Nephron progenitor cell (in vitro differentiated cells): ENCODE measurements around the gene GNG4.

Experiments
- DNase-seq: peaks from one replicate; pipeline ENCODE4 v3.0.0; 2021
- H3K27ac Mint-ChIP-seq: 2 replicates; pipeline ENCODE4 v1.8.0; 2021; ENCODE audit warnings: mild to moderate bottlenecking, moderate library complexity, mixed read lengths
- H3K27me3 Mint-ChIP-seq: 2 replicates; pipeline ENCODE4 v1.8.0; 2021; ENCODE audit warnings: mild to moderate bottlenecking, low read depth, mixed read lengths; ENCODE audit not compliant: poor library complexity
- H3K36me3 Mint-ChIP-seq: 2 replicates; pipeline ENCODE4 v1.8.0; 2021; ENCODE audit warnings: low read depth, mixed read lengths
- H3K4me1 Mint-ChIP-seq: 2 replicates; pipeline ENCODE4 v1.8.0; 2021; ENCODE audit warnings: mixed read lengths
- H3K4me3 Mint-ChIP-seq: 2 replicates; pipeline ENCODE4 v1.8.0; 2021; ENCODE audit warnings: mild to moderate bottlenecking, moderate library complexity, mixed read lengths
- H3K9me3 Mint-ChIP-seq: 2 replicates; pipeline ENCODE4 v1.8.0; 2021; ENCODE audit warnings: mild to moderate bottlenecking, moderate library complexity, mixed read lengths
- CTCF ChIP-seq: fragments of 200-600 bp; sonication (generic); IDR thresholded peaks from 2 replicates; pipeline ENCODE4 v1.5.0; 2021; ENCODE audit warnings: antibody characterized with exemption

Gene GNG4

DNA sequence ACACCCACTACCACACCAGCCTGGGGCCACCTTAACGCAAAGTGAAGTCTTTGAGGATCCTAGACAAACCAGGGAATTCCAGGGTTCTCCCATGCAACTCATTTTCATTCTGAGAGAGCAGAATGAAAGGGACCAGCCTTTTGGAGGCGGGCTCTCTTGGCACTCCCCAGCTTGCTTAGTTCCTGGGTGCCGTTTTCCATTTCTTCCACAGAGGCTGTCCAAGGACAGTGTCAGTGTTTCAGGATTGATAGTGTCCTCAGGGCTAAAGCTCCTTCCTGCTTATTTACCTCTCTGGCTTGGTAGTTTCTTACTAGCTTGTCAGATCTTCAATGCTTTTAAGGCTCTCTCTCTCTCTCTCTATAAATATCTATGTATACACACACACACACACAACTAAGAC lies 30.1 kb upstream of the GNG4 start:
- DNase-seq: no peak
- Mint-ChIP-seq H3K36me3 (peaks cover 16% of the 10 kb centered on the region), H3K4me3 (no peak overlapping the region), H3K27ac (no peak overlapping the region), H3K27me3 (no peaks in the 10 kb centered on the region), H3K9me3 (peaks cover 16% of the 10 kb centered on the region), H3K4me1 (peaks cover 40% of the 10 kb centered on the region)
- no peak for TF ChIP-seq CTCF

DNA sequence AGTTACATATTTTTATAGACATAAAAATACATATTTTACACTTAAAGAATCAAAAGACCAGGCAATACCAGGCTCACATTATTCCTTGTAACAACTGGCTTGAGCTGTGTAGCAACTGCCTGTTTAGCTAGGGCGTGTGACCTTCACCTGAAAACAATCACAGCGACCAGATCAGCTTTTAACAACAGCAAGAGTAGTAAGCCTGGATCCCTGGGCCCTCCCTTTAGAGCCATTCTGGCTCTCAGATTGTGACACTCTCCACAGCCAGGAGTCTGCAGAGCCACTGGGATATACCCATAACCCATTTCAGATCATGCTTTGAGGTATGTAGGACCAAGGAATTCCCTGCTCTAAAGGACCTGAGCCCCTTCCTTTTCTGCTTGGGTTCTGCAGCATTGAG lies 29.4 kb upstream of the GNG4 start:
- no peaks in the 10 kb centered on the region for H3K27me3 Mint-ChIP-seq
- peaks cover 18% of the 10 kb centered on the region for H3K9me3 Mint-ChIP-seq
- H3K27ac Mint-ChIP-seq: no peak overlapping the region
- no peak for DNase-seq
- H3K36me3 Mint-ChIP-seq: peaks cover 17% of the 10 kb centered on the region
- H3K4me1 Mint-ChIP-seq: peaks cover 37% of the 10 kb centered on the region
- no peak for TF ChIP-seq CTCF
- no peak overlapping the region for H3K4me3 Mint-ChIP-seq

DNA sequence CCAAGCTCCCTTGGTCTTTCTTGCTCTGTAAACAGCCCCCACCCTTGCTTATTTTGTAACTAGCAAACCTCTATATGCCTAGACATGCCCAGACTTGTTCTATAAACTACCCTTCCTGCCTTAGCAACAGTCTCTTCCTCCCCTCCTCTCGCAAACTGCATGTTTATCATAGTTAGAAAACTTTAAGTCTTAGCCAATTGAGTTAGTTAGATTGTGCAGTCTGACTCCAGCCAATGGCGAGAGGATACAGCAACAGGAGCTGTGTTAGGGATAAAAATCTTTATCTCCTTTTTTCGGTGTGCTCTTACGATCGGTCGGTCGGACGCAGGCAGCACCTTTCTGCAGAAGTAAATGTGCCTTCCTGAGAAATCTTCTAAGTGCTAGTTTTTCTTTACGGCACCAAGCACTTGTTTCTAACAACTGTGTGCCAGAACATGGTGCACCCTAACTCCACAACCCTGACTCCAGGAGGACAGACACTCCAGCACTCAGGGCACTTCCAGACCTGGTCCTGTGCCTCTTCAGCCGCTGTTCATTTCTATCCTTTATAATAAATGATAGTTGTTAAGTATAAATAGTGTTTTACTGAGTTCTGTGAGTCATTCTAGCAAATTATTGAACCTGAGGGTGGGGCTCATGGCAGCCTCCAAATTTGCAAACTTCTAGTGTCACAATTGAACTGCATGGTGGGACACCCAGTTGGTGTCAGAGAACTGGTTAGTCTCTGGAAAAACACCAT lies 25.7 kb upstream of the GNG4 start:
- peaks cover 7% of the 10 kb centered on the region for H3K27me3 Mint-ChIP-seq
- no peak overlapping the region for H3K4me3 Mint-ChIP-seq
- H3K36me3 Mint-ChIP-seq: peaks cover 20% of the 10 kb centered on the region
- TF ChIP-seq CTCF: no peak
- peak overlapping the region; percentile 96 for H3K27ac Mint-ChIP-seq
- peaks cover 46% of the 10 kb centered on the region for H3K9me3 Mint-ChIP-seq
- peaks cover 23% of the 10 kb centered on the region for H3K4me1 Mint-ChIP-seq
- no peak for DNase-seq

GRCh38 chr1:235673981-235674380 lies 24.4 kb upstream of the GNG4 start:
- DNase-seq: no peak
- Mint-ChIP-seq H3K9me3 (peaks cover 54% of the 10 kb centered on the region), H3K36me3 (peaks cover 28% of the 10 kb centered on the region), H3K4me1 (peaks cover 15% of the 10 kb centered on the region), H3K4me3 (no peak overlapping the region), H3K27me3 (peaks cover 7% of the 10 kb centered on the region), H3K27ac (no peak overlapping the region)
- TF ChIP-seq CTCF: no peak

DNA sequence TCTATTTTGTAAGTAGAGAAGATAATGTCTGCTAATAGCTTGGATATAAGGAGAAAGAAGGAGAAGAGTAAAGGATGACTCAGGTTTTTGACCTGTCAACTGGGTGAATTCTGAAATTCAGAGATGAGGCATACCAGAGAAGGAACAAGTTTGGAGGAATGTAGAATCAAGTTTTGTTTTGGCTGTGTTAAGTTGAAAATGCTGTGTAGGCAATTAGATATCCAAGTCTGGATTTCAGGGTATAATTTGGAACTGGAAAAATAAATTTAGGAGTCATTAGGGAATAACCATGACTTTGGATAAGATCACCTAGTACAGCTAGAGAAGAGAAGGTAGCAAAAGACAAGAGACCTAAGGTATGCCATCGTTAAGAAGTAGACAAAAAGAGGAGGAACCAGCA lies 22.4 kb upstream of the GNG4 start:
- Mint-ChIP-seq H3K27me3 (peaks cover 7% of the 10 kb centered on the region), H3K27ac (no peak overlapping the region), H3K4me3 (no peak overlapping the region), H3K9me3 (peaks cover 58% of the 10 kb centered on the region), H3K36me3 (peaks cover 32% of the 10 kb centered on the region), H3K4me1 (peaks cover 13% of the 10 kb centered on the region)
- DNase-seq: no peak
- TF ChIP-seq CTCF: no peak

DNA sequence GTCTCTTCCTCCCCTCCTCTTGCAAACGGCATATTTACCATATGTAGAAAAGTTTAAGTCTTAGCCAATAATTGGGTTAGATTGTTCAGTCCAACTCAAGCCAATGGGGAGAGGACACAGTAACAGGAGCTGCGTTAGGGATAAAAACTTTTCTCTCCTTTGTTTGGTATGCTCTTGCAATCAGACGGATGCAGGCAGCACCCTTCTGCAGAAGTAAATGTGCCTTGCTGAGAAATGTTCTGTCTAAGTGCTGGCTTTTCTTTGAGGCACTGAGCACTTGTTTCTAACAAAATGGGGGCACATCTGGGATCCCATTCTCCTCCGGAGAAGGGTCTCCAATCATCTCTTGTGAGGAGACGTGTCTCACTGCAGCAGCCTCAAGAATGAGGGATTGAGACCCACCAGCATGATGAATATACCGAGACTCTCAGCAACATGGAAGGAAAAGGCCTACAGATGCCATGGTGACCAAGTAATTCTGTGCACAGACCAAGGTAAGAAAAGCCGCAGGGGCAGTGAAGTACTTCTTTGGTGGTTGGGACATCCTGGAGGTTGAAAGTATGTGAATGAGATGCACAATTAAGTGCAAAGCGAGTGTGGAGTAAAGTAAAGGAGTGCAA lies 20.7 kb upstream of the GNG4 start:
- no peak for DNase-seq
- Mint-ChIP-seq H3K27ac (no peak overlapping the region), H3K27me3 (peaks cover 7% of the 10 kb centered on the region), H3K9me3 (peaks cover 49% of the 10 kb centered on the region), H3K36me3 (peaks cover 23% of the 10 kb centered on the region), H3K4me1 (peaks cover 11% of the 10 kb centered on the region), H3K4me3 (no peak overlapping the region)
- no peak for TF ChIP-seq CTCF
